OCI-LY3 (cell line): Measurements from ENCODE around the gene HAUS1.

Experiments
- EZH2phosphoT487 ChIP-seq: fragments of 200-600 bp; shearing (Covaris generic); IDR thresholded peaks from 2 replicates; pipeline ENCODE4 v1.6.1; 2018; ENCODE audit warnings: antibody characterized with exemption, mixed run types, low read depth
- TF ChIP-seq, protein P1 (sequence below): fragments of 200-600, 300-600 bp; sonication (generic); IDR thresholded peaks from 2 replicates; pipeline ENCODE4 v1.5.1; 2014; ENCODE audit warnings: antibody characterized with exemption, low read length, low read depth

DNA sequence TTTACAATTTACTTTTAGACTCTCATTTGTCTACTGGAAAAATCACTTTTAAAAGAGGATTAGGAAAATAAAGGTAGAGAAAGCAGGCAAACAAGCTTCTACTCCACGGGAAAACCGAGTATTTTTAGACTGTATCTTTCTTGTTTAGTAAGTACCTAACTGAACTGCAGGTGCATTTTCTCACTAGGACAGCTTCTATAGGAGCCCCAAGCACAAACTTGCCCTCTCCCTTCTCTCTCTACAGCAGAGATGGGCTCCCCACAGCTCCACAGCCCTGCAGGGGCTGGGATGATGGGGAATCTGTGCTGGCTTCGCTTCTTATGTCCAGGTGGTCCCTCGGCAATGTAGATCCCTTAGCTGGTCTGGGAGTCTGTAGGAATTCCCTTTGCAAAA is 48.4 kb upstream of the HAUS1 start:
- TF ChIP-seq, protein P1, sequence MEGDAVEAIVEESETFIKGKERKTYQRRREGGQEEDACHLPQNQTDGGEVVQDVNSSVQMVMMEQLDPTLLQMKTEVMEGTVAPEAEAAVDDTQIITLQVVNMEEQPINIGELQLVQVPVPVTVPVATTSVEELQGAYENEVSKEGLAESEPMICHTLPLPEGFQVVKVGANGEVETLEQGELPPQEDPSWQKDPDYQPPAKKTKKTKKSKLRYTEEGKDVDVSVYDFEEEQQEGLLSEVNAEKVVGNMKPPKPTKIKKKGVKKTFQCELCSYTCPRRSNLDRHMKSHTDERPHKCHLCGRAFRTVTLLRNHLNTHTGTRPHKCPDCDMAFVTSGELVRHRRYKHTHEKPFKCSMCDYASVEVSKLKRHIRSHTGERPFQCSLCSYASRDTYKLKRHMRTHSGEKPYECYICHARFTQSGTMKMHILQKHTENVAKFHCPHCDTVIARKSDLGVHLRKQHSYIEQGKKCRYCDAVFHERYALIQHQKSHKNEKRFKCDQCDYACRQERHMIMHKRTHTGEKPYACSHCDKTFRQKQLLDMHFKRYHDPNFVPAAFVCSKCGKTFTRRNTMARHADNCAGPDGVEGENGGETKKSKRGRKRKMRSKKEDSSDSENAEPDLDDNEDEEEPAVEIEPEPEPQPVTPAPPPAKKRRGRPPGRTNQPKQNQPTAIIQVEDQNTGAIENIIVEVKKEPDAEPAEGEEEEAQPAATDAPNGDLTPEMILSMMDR = no peak
- no peak for TF ChIP-seq EZH2phosphoT487
